Right lobe of liver (tissue), 6 donors: ENCODE data around the gene TSPAN18. TPM values are rescaled to one million over a fixed set of nuclear protein-coding genes. Genes with fewer than 3 reads are reported as not detected.
A peak's percentile ranks its signal among the peaks of the same experiment; 100 is the strongest.

Source experiments
- ATAC-seq, 4 donors: fragments of 200-7000 bp; cut with Tn5 transposase; one replicate each; pipeline ENCODE4 v1.9.1; 2020; ENCODE audit warnings: mild to moderate bottlenecking in 4 of 4, moderate library complexity in 4 of 4
- DNase-seq, 3 donors: peaks; one replicate each; pipeline ENCODE4 v3.0.0-alpha.2; 2020
- H3K27ac ChIP-seq, 3 donors: fragments of 200-600 bp; one replicate each; pipeline ENCODE4 v1.8.0; 2022
- H3K27me3 ChIP-seq, 2 donors: fragments of 200-600 bp; one replicate each; pipeline ENCODE4 v1.8.0; 2022
- H3K36me3 ChIP-seq, 4 donors: fragments of 200-600 bp; sonication (generic) in 1 of 4; one replicate each; pipeline versions ENCODE4 v1.5.1 to v1.8.0; 2017 to 2022; ENCODE audit warnings: control low read depth in 1 of 4
- H3K4me1 ChIP-seq, 4 donors: fragments of 200-600 bp; sonication (generic) in 1 of 4; one replicate each; pipeline versions ENCODE4 v1.5.1 to v1.8.0; 2017 to 2022; ENCODE audit warnings: control low read depth in 1 of 4
- H3K4me3 ChIP-seq, 3 donors: fragments of 200-600 bp; one replicate each; pipeline ENCODE4 v1.8.0; 2022
- H3K9me3 ChIP-seq, 4 donors: fragments of 200-600 bp; sonication (generic) in 1 of 4; one replicate each; pipeline versions ENCODE4 v1.5.1 to v1.8.0; 2017 to 2022; ENCODE audit warnings: control low read depth in 1 of 4
- CTCF ChIP-seq, 4 donors: fragments of 200-600 bp in 3 of 4; fragments of 450-650 bp in 1 of 4; IDR thresholded peaks; one replicate each; pipeline versions ENCODE4 v1.5.1 to v1.8.0; 2016 to 2022; ENCODE audit warnings: antibody characterized with exemption in 4 of 4, mild to moderate bottlenecking in 2 of 4
- POLR2A ChIP-seq: fragments of 450-650 bp; IDR thresholded peaks from one replicate; pipeline ENCODE4 v1.6.1; 2017; ENCODE audit warnings: antibody characterized with exemption, mild to moderate bottlenecking
- WGBS: methylation state at CpG from one replicate; pipeline ENCODE4 v1.1.6; 2018; ENCODE audit warnings: low coverage, low lambda C conversion rate; ENCODE audit not compliant: insufficient coverage; ENCODE audit errors: missing lambda C conversion rate; 5-methylcytosine and 5-hydroxymethylcytosine counted together
- intact Hi-C, 2 donors: fragments of 100-400 bp; cut with DNase I; formaldehyde crosslinking; loops; one replicate each; pipeline versions ENCODE4 v1.11.2 to v1.14.1; 2022
- total RNA-seq, 6 experiments: library from RNA; depleted of rRNA in 2 of 6; stranded (reverse); fragments of >200 nt in 2 of 6; fragmentation: NEBNext Ultra II Directional in 3 of 6; extraction: Animal tissue kit (Norgen Biotek cat#: 25700) in 3 of 6; gene quantifications; one replicate each; pipeline versions ENCODE4 v1.1.0 to v1.2.4, GENCODE V29; 2016 to 2023
- donor health status: DM: no; HTN: yes; CAD: no.
- donor health status: DM: no; HTN: no; CAD: no.
- donor health status: DM: no; HTN: no; CAD: no.
- donor health status: DM: no; HTN: yes; CAD: no.
- donor health status: DM: no; HTN: yes; CAD: no.

TSPAN18 gene
- total RNA-seq, 6 experiments from 2014 or later: 3.4 to 10.6 (median 5.3) TPM

DNA sequence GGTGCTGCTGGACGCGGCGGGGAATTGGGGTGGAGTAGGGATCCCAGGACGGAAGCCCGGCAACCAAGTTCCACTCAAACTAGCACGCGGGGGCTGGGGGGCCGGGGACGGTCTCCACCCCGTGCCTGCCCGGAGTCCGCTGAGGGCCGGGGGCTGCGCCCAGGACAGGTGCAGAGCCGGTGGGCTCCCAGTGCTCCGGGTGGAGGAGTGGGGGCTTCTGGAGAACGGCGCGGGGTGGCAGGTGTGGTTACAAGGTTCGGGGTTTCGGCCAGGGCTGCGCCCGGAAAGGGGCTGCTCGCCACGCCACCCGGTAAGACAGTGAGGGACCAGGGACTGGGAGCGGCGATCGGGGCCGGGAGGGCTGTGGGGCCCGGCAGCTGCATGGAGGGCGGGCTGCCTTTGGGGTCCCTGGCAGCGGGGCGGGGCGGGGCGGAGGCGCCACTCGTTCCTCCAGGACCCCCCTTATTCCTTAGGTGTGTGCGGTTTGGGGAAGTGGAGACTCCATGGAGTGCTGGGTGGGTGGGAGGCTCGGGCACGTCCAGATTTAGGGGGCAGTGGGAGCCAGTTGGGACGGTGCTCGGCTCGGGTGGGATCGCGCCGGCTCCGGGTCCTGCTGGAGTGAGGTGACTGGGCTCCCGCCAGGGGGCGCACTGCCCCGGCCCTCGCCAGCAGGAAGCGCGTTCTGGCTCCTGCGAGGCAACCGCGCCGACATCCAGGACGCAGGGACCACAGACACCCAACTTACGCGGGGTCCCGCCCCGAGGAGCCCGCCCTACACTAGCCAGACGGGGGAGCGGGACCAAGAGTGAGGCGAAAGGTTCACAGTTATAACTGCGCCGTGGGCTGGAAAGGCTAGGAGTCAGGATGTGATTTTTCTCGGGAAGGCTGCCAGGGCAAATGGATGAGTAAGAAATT, 868 bp downstream of the TSPAN18 start:
- ATAC-seq (peak; percentile 88 to 93 (median 92)), DNase-seq (peak; percentile 78 to 86 (median 84))
- H3K27ac ChIP-seq: peak overlapping the region in 1 of 3 donors; percentile 14
- TF ChIP-seq CTCF (IDR thresholded peaks at IDR 0.05) (peak; percentile 82 to 95 (median 94)), POLR2A (no peak)
- H3K27me3 ChIP-seq: no peaks in the 10 kb centered on the region
- intact Hi-C loops: loop anchor here in 1 of 2 donors (10.0 kb wide), 1 partner anchor 187 kb away; no protein-coding TSS in a partner anchor
- H3K9me3 ChIP-seq: no peaks in the 10 kb centered on the region
- H3K36me3 ChIP-seq: no peaks in the 10 kb centered on the region
- WGBS: under 1% methylated on average over 18 of the region's 70 CpGs
- peaks cover 0 to 7% (median 0%) of the 10 kb centered on the region in 4 donors for H3K4me1 ChIP-seq
- peak overlapping the region; percentile 37 to 48 (median 48) for H3K4me3 ChIP-seq

DNA sequence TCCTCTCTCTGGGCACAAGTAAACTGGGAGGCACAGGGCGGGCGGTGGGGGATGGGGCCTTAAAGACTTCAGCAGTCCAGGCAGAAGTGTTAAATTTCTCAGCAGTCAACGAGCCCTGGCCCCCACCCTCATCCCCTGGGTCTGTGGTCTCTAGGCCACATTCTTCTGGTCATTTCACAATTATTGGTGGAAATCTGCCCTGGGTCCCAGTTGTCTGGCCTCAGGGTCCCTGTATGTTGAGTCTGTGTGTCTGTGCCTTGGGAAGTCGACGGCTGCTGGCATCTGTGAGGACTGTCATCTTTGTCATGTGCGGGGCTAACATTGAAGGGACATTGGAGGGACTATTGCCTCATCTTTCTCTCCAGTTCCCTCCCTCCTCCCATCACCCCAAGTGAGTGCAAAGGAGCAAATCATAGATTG, 1.7 kb downstream of the TSPAN18 start:
- intact Hi-C loops: loop anchor here in 1 of 2 donors (10.0 kb wide), 1 partner anchor 186 kb away; no protein-coding TSS in a partner anchor
- TF ChIP-seq POLR2A (no peak), CTCF (IDR thresholded peaks at IDR 0.05) (no peak)
- no peak for DNase-seq
- Histone ChIP-seq H3K27me3 (no peaks in the 10 kb centered on the region), H3K9me3 (no peaks in the 10 kb centered on the region), H3K4me3 (no peak overlapping the region), H3K4me1 (peaks cover 0 to 7% (median 0%) of the 10 kb centered on the region in 4 donors), H3K36me3 (no peaks in the 10 kb centered on the region), H3K27ac (no peak overlapping the region)
- no peak for ATAC-seq
- 30% methylated on average over 2 of the region's 6 CpGs for whole genome bisulfite sequencing

GRCh38 chr11:44729063-44729462, 2.3 kb downstream of the TSPAN18 start:
- 69% methylated on average over 2 of the region's 2 CpGs for WGBS
- ATAC-seq: no peak
- H3K36me3 ChIP-seq: no peaks in the 10 kb centered on the region
- DNase-seq: no peak
- no peaks in the 10 kb centered on the region for H3K27me3 ChIP-seq
- H3K4me3 ChIP-seq: no peak overlapping the region
- no peaks in the 10 kb centered on the region for H3K9me3 ChIP-seq
- H3K4me1 ChIP-seq: peaks cover 0 to 7% (median 0%) of the 10 kb centered on the region in 4 donors
- intact Hi-C loops: loop anchor here in 1 of 2 donors (10.0 kb wide), 1 partner anchor 186 kb away; no protein-coding TSS in a partner anchor
- no peak overlapping the region for H3K27ac ChIP-seq
- TF ChIP-seq CTCF (IDR thresholded peaks at IDR 0.05) (no peak), POLR2A (no peak)

GRCh38 chr11:44729713-44730112, 3.0 kb downstream of the TSPAN18 start:
- H3K9me3 ChIP-seq: no peaks in the 10 kb centered on the region
- no peak overlapping the region for H3K27ac ChIP-seq
- no peak for TF ChIP-seq POLR2A
- TF ChIP-seq CTCF (IDR thresholded peaks at IDR 0.05): no peak
- DNase-seq (no peak), ATAC-seq (no peak)
- no peaks in the 10 kb centered on the region for H3K27me3 ChIP-seq
- 85% methylated on average over 2 of the region's 3 CpGs for WGBS
- H3K4me3 ChIP-seq: no peak overlapping the region
- peaks cover 0 to 7% (median 0%) of the 10 kb centered on the region in 4 donors for H3K4me1 ChIP-seq
- H3K36me3 ChIP-seq: no peaks in the 10 kb centered on the region
- intact Hi-C loops: loop anchor here in 1 of 2 donors (10.0 kb wide), 1 partner anchor 185 kb away; no protein-coding TSS in a partner anchor
